Measurements from ENCODE around the gene CES3. TPM values are rescaled to one million over a fixed set of nuclear protein-coding genes. Genes with fewer than 3 reads are reported as not detected.
A peak's percentile ranks its signal among the peaks of the same experiment; 100 is the strongest.
"Not testable (repeated sequence)": the region's sequence is repeated elsewhere in the genome, so short reads cannot be mapped to it uniquely, and the experiment has no call there.

The CES3 gene
- total and polyA plus RNA-seq, 5 donors = 0.48 to 1.3 (median 0.89) TPM

DNA sequence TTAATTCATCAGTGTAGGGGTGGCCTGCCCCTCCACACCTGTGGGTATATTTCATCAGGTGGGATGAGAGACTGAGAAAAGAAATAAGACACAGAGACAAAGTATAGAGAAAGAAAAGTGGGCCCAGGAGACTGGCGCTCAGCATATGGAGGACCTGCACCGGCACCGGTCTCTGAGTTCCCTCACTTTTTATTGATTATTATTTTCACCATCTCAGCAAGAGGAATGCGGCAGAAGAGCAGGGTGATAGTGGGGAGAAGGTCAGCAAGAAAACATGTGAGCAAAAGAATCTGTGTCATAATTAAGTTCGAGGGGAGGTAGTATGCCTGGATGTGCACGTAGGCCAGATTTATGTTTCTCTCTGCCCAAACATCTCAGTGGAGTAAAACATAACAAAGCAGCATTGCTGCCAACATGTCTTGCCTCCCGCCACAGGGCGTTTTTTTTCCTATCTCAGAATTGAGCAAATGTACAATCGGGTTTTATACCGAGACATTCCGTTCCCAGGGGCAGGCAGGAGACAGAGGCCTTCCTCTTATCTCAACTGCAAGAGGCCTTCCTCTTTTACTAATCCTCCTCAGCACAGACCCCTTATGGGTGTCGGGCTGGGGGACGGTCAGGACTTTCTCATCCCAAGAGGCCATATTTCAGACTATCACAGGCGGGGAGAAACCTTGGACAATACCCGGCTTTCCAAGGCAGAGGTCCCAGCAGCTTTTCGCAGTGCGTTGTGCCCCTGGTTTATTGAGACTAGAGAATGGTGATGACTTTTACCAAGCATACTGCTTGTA, 5.5 kb upstream of the CES3 start:
- H3K27ac ChIP-seq (ENCODE audit: low read length); H3K9me3 ChIP-seq (ENCODE audit: control insufficient read depth, low read length); DNase-seq; ATAC-seq; H3K4me1 ChIP-seq (ENCODE audit: control insufficient read depth, insufficient read depth, low read length); intact Hi-C loops (cut with DNase I); H3K4me3 ChIP-seq (ENCODE audit: low read length); H3K27me3 ChIP-seq (ENCODE audit: control insufficient read depth, insufficient read depth): not testable (repeated sequence)
- WGBS = 63% methylated on average over 17 of the region's 17 CpGs

DNA sequence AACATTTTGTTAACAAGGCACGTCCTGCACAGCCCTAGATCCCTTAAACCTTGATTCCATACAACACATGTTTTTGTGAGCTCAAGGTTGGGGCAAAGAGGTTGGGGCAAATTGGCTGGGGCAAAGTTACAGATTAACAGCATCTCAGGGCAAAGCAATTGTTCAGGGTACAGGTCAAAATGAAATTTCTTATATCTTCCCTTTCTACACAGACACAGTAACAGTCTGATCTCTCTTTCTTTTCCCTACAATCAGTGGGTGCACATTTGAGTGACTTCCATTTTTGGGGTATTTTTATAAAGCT, 5.0 kb upstream of the CES3 start:
- 86% methylated on average over 1 of the region's 1 CpG for WGBS
- intact Hi-C loops (cut with DNase I); H3K4me1 ChIP-seq (ENCODE audit: control insufficient read depth, insufficient read depth, low read length): not testable (repeated sequence)

DNA sequence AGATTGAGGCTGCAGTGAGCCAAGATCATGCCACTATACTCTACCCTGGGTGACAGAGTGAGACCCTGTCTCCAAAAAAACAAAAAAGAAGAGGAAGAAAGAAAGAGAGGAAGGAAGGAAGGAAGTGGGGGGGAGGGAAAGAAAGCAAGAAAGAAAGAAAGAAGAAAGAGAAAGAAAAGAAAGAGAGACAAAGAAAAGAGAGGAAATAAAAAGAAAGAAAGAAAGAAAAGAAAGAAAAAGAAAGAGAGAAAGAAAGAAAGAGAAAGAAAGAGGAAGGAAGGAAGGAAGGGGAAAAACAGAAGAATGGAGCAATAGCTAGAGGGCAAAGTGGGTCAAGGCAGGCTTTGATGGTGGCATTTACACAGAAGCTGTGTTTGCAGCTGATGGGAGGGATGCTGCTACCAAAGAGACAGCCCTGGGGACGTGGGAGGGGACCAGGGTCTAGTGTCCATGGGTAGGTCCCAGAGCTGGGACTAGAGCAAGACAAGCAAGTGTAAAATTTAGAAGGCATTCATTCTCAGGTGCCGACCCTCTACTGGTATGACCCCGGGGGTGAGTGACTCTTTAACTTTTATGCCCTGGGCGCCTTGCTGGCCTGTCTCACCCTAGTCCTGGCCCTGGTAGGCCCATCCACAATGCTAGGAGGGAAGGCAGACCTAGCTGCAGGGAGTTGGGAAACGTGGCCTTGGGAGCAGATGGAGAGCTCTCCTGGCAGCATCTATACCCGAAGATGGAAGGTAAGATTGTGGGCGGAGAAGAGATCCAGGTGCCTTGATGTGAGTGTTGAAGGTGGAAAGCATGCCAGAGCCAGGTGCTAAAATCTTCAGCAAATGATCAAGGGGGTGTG, 2.0 kb upstream of the CES3 start:
- ATAC-seq = no peak
- no peak overlapping the region for H3K4me3 ChIP-seq (ENCODE audit: low read length)
- no peaks in the 10 kb centered on the region for H3K9me3 ChIP-seq (ENCODE audit: control insufficient read depth, low read length)
- H3K4me1 ChIP-seq (ENCODE audit: control insufficient read depth, insufficient read depth, low read length) = no peaks in the 10 kb centered on the region
- peak in 1 of 3 donors; percentile 34 for DNase-seq
- 81% methylated on average over 7 of the region's 7 CpGs for WGBS
- intact Hi-C loops (cut with DNase I) = no loop called here
- H3K27ac ChIP-seq (ENCODE audit: low read length) = no peak overlapping the region
- H3K27me3 ChIP-seq (ENCODE audit: control insufficient read depth, insufficient read depth) = no peaks in the 10 kb centered on the region

More for the DNA sequence above, 5.0 kb upstream of the CES3 start:
- not testable (repeated sequence) for ATAC-seq; H3K27ac ChIP-seq (ENCODE audit: low read length); H3K27me3 ChIP-seq (ENCODE audit: control insufficient read depth, insufficient read depth); H3K4me3 ChIP-seq (ENCODE audit: low read length); H3K9me3 ChIP-seq (ENCODE audit: control insufficient read depth, low read length); DNase-seq

DNA sequence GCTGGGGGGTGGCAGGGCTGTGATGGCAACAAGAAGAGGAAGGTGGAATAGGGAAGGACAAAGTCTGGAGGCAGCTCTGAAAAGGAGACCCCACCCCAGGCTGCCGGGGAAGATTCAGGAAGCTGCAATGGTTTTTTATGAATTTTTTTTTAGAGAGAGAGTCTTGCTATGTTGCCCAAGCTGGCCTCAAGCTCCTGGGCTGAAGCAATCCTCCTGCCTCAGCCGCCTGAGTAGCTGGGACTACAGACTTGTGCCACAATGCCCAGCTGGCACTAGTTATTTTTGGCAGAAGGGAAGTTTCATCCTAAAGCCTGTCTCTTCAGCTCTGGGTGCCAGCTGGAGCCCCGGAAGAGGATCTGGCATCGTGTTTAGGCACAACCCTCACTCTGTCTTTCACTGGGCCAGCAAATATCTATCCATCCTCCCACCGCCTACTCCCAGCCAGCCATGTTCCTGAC, 1.3 kb upstream of the CES3 start:
- intact Hi-C loops (cut with DNase I) = no loop called here

DNA sequence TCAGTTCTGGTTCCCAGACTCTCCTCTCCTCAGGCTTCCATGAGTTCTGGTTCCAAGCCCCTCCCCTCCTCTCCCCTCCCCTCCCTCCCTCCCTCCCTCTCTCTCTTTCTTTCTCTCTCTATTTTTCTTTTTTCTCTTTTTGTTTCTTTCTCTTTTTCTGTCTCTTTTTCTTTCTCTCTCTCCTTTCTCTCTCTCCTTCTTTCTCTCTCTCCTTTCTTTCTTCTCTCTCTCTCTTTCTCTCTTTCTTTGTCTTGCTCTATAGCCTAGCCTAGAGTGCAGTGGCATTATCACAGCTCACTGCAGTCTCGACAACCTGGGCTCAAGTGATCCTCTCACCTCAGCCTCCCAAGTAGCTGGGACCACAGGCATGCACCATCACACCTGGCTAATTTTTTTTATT, 796 bp upstream of the CES3 start:
- no peaks in the 10 kb centered on the region for H3K27me3 ChIP-seq (ENCODE audit: control insufficient read depth, insufficient read depth)
- H3K4me1 ChIP-seq (ENCODE audit: control insufficient read depth, insufficient read depth, low read length) = no peaks in the 10 kb centered on the region
- H3K9me3 ChIP-seq (ENCODE audit: control insufficient read depth, low read length) = no peaks in the 10 kb centered on the region
- no peak overlapping the region for H3K4me3 ChIP-seq (ENCODE audit: low read length)
- no peak for DNase-seq
- ATAC-seq = no peak
- 82% methylated on average over 1 of the region's 1 CpG for WGBS
- H3K27ac ChIP-seq (ENCODE audit: low read length) = no peak overlapping the region
- intact Hi-C loops (cut with DNase I) = no loop called here

More for the DNA sequence above, 1.3 kb upstream of the CES3 start:
- DNase-seq = peak; percentile 43 to 73 (median 68)
- no peak overlapping the region for H3K4me3 ChIP-seq (ENCODE audit: low read length)
- peak; percentile 34 to 44 for ATAC-seq
- H3K27me3 ChIP-seq (ENCODE audit: control insufficient read depth, insufficient read depth) = no peaks in the 10 kb centered on the region
- no peaks in the 10 kb centered on the region for H3K4me1 ChIP-seq (ENCODE audit: control insufficient read depth, insufficient read depth, low read length)
- no peak overlapping the region for H3K27ac ChIP-seq (ENCODE audit: low read length)
- WGBS = 58% methylated on average over 5 of the region's 5 CpGs
- no peaks in the 10 kb centered on the region for H3K9me3 ChIP-seq (ENCODE audit: control insufficient read depth, low read length)

DNA sequence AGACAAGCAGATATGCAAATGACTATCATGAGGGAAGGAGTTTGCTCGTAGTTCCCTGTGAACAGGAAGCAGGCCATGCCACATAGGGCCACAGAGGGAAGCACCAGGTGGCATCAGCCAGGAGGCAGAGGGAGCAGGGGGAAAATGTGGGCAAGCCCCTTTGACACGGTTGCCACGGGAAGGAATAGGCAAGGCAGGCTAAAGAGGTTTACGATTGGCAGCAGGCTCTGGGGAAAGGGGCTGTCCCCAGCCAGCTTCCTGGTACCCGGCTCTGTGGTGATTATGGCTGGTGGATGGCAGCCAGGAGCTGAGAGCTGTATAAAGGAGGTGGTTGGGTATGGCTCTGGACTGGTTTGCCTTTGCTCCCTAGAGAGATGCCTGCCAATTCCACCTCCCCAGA, 848 bp downstream of the CES3 start:
- Histone ChIP-seq H3K4me1 (ENCODE audit: control insufficient read depth, insufficient read depth, low read length) (no peaks in the 10 kb centered on the region), H3K4me3 (ENCODE audit: low read length) (no peak overlapping the region), H3K27me3 (ENCODE audit: control insufficient read depth, insufficient read depth) (no peaks in the 10 kb centered on the region), H3K27ac (ENCODE audit: low read length) (no peak overlapping the region), H3K9me3 (ENCODE audit: control insufficient read depth, low read length) (no peaks in the 10 kb centered on the region)
- ATAC-seq (peak in 1 of 2 donors; percentile 23), DNase-seq (no peak)
- intact Hi-C loops (cut with DNase I) = no loop called here
- 51% methylated on average over 5 of the region's 5 CpGs for WGBS

DNA sequence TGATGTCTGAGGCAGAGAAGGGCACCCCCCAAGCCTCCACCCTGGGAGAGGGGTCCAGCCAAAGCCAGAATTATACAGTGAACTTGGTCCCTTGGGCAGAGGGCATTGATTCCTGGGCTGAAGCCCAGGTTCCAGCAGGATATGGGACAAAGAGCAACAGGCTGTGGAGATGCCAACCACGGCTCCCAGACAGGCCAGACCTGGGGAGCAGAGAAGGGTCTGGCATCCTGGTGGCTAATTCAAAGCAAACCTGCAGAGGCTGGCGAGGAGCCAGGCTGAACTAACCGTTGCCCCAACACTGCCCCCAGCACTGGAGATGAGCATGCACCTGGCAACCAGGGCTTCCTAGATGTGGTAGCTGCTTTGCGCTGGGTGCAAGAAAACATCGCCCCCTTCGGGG, 3.0 kb downstream of the CES3 start:
- Histone ChIP-seq H3K27ac (ENCODE audit: low read length) (no peak overlapping the region), H3K27me3 (ENCODE audit: control insufficient read depth, insufficient read depth) (no peaks in the 10 kb centered on the region), H3K4me1 (ENCODE audit: control insufficient read depth, insufficient read depth, low read length) (no peaks in the 10 kb centered on the region), H3K9me3 (ENCODE audit: control insufficient read depth, low read length) (no peaks in the 10 kb centered on the region), H3K4me3 (ENCODE audit: low read length) (no peak overlapping the region)
- DNase-seq = peak in 1 of 3 donors; percentile 28
- intact Hi-C loops (cut with DNase I) = no loop called here
- ATAC-seq = no peak
- WGBS = 73% methylated on average over 6 of the region's 6 CpGs

DNA sequence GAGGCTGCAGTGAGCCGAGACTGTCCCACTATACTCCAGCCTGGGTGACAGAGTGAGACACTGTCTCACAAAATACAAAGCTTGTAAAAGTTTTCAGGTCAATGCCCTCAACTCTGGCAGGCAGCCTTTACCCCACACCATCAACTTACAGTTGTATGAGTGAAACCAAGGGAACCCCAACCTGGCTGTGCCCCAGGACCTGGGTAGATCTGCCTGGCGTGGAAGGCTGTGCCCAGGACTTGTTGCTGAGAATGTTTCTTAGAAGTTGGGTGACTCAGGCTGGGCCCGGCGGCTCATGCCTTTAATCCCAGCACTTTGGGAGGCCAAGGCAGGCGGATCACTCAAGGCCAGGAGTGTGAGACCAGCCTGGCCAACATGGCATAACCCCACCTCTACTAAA, 7.8 kb downstream of the CES3 start:
- ATAC-seq (no peak), DNase-seq (peak in 1 of 3 donors; percentile 23)
- H3K4me1 ChIP-seq (ENCODE audit: control insufficient read depth, insufficient read depth, low read length) = no peaks in the 10 kb centered on the region
- H3K4me3 ChIP-seq (ENCODE audit: low read length) = no peak overlapping the region
- no peaks in the 10 kb centered on the region for H3K27me3 ChIP-seq (ENCODE audit: control insufficient read depth, insufficient read depth)
- intact Hi-C loops (cut with DNase I) = no loop called here
- H3K27ac ChIP-seq (ENCODE audit: low read length) = no peak overlapping the region
- WGBS = 84% methylated on average over 5 of the region's 5 CpGs
- no peaks in the 10 kb centered on the region for H3K9me3 ChIP-seq (ENCODE audit: control insufficient read depth, low read length)

DNA sequence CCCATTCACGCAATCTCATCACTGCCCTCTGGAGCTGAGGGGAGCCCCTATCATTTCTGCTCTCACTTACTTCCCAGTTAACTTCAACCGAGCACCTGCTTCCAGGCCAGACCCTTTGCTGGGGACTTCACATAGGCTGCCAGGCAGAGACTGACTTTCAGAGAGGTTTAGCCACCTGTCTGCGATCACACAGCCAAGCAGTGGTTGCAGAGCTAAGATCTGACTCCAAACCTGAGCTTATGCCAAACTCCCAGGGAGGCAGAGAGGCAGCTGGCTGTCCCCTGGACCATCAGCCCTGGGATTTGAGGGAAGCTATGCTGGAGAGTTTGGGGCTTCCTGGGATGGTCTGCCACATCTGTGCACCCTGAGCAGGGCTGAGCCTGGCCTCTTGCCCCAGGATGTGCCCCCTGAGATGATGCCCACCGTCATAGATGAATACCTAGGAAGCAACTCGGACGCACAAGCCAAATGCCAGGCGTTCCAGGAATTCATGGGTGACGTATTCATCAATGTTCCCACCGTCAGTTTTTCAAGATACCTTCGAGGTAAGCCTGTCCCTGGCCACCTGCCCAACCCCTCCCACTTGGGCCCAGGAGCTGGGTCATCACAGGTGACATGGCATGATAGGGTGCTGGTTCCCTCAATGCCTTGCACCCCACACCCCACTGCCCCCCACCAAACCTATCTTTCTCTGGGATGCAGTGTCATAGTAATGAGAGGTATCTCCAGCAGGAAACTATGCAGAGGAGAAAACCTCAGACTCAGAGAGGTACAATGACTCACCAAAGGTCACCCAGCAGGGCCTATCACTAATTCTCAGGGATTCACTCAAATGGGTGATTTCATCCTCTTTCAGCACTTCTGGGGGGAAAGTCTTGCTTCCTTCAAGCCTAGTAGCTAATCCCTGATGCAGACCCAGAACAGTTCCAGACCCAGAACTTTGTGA, 10.0 kb downstream of the CES3 start:
- Histone ChIP-seq H3K27ac (ENCODE audit: low read length) (no peak overlapping the region), H3K27me3 (ENCODE audit: control insufficient read depth, insufficient read depth) (no peaks in the 10 kb centered on the region), H3K4me3 (ENCODE audit: low read length) (no peak overlapping the region), H3K9me3 (ENCODE audit: control insufficient read depth, low read length) (no peaks in the 10 kb centered on the region), H3K4me1 (ENCODE audit: control insufficient read depth, insufficient read depth, low read length) (no peaks in the 10 kb centered on the region)
- no peak for ATAC-seq
- 75% methylated on average over 10 of the region's 10 CpGs for WGBS
- intact Hi-C loops (cut with DNase I) = no loop called here
- DNase-seq = peak in 1 of 3 donors; percentile 32

DNA sequence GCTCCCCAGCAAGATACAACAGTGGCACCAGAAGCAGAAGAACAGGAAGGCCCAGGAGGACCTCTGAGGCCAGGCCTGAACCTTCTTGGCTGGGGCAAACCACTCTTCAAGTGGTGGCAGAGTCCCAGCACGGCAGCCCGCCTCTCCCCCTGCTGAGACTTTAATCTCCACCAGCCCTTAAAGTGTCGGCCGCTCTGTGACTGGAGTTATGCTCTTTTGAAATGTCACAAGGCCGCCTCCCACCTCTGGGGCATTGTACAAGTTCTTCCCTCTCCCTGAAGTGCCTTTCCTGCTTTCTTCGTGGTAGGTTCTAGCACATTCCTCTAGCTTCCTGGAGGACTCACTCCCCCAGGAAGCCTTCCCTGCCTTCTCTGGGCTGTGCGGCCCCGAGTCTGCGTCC, 11.9 kb downstream of the CES3 start:
- Histone ChIP-seq H3K4me3 (ENCODE audit: low read length) (no peak overlapping the region), H3K27ac (ENCODE audit: low read length) (no peak overlapping the region), H3K9me3 (ENCODE audit: control insufficient read depth, low read length) (no peaks in the 10 kb centered on the region), H3K4me1 (ENCODE audit: control insufficient read depth, insufficient read depth, low read length) (no peaks in the 10 kb centered on the region), H3K27me3 (ENCODE audit: control insufficient read depth, insufficient read depth) (no peaks in the 10 kb centered on the region)
- DNase-seq (peak in 1 of 3 donors; percentile 16), ATAC-seq (no peak)
- intact Hi-C loops (cut with DNase I) = no loop called here
- WGBS = 58% methylated on average over 9 of the region's 9 CpGs

Measured in right cardiac atrium (tissue), 5 donors.